Kidney (tissue), 14 donors: ENCODE measurements around the gene CRIM1. TPM values are rescaled to one million over a fixed set of nuclear protein-coding genes. Genes with fewer than 3 reads are reported as not detected.

ENCODE experiments used
- DNase-seq, 5 donors: peaks; one replicate each; pipeline ENCODE4 v3.0.0-alpha.2; 2013 to 2020
- FAIRE-seq: peaks from 2 replicates; lab custom pipeline; 2012; peaks lifted over from hg19 to GRCh38; lab: Jason Lieb, UNC
- H3K27ac ChIP-seq, 2 donors: one replicate each; pipeline ENCODE4 v1.7.0; 2013; ENCODE audit warnings: low read depth in 2 of 2, low read length in 2 of 2, inconsistent platforms in 1 of 2
- H3K27me3 ChIP-seq: one replicate; pipeline ENCODE4 v1.7.1; 2013; ENCODE audit warnings: low read length, inconsistent platforms; ENCODE audit not compliant: control insufficient read depth, insufficient read depth
- H3K36me3 ChIP-seq, 3 donors: one replicate each; pipeline versions ENCODE4 v1.7.0 to v1.7.1; 2013; ENCODE audit warnings: low read length in 3 of 3, control low read depth in 1 of 3, inconsistent platforms in 1 of 3; ENCODE audit not compliant: insufficient read depth in 3 of 3, control insufficient read depth in 2 of 3
- H3K4me1 ChIP-seq, 3 donors: one replicate each; pipeline versions ENCODE4 v1.7.0 to v1.7.1; 2013; ENCODE audit warnings: low read length in 3 of 3, inconsistent platforms in 1 of 3, low read depth in 1 of 3; ENCODE audit not compliant: control insufficient read depth in 2 of 3, insufficient read depth in 2 of 3
- H3K4me3 ChIP-seq, 3 donors: one replicate each; pipeline versions ENCODE4 v1.7.0 to v1.8.1; 2013; ENCODE audit warnings: low read length in 3 of 3, control low read depth in 1 of 3, inconsistent platforms in 1 of 3
- H3K9ac ChIP-seq, 3 donors: one replicate each; pipeline versions ENCODE4 v1.7.0 to v1.7.1; 2013; ENCODE audit warnings: low read length in 3 of 3, control low read depth in 1 of 3, inconsistent platforms in 1 of 3
- H3K9me3 ChIP-seq, 3 donors: one replicate each; pipeline versions ENCODE4 v1.7.0 to v1.7.1; 2013; ENCODE audit warnings: low read length in 3 of 3, control low read depth in 1 of 3, inconsistent platforms in 1 of 3; ENCODE audit not compliant: control insufficient read depth in 2 of 3, insufficient read depth in 1 of 3
- CTCF ChIP-seq: IDR thresholded peaks from 3 replicates; pipeline ENCODE4 v1.5.1; 2012; ENCODE audit warnings: mild to moderate bottlenecking, moderate library complexity, borderline replicate concordance; ENCODE audit not compliant: insufficient read depth; ENCODE audit errors: extremely low read depth
- intact Hi-C: fragments of 100-400 bp; cut with DNase I; formaldehyde crosslinking; loops from one replicate; pipeline ENCODE4 v1.11.1; 2022
- polyA plus RNA-seq: library from polyadenylated mRNA; stranded (reverse); fragments of 350-450 nt; fragmentation: Illumina TruSeq; extraction: RNeasy Lipid Tissue Mini Kit (QIAGEN cat#74804); gene quantifications from one replicate; pipeline ENCODE4 v1.2.3, GENCODE V29; 2014; ENCODE audit warnings: low read depth, low replicate concordance; ENCODE audit not compliant: insufficient read depth
- total RNA-seq: library from RNA; stranded (reverse); fragmentation: NEBNext Ultra II Directional; extraction: Animal tissue kit (Norgen Biotek cat#: 25700); gene quantifications from one replicate; pipeline ENCODE4 v1.2.1, GENCODE V29; 2021
- donor health status: control.
- donor health status: control.
- donor health status: control.
- donor health status: control.
- donor health status: control.
- donor health status: DM: yes; HTN: yes; CAD: no.
- donor health status: Normal renal cell carcinoma (clear cell type).

The CRIM1 gene
- total and polyA plus RNA-seq, 2 donors from 2014 or later = 47.2 to 154 TPM

GRCh38 chr2:36515538-36515937 is 160.0 kb downstream of the CRIM1 start:
- TF ChIP-seq CTCF = no peak
- DNase-seq (no peak), FAIRE-seq (no peak)
- intact Hi-C loops = no loop called here
- Histone ChIP-seq H3K4me3 (no peak overlapping the region), H3K4me1 (no peaks in the 10 kb centered on the region), H3K9ac (no peak overlapping the region), H3K36me3 (peaks cover 6 to 64% (median 46%) of the 10 kb centered on the region in 3 donors), H3K9me3 (no peaks in the 10 kb centered on the region), H3K27me3 (no peaks in the 10 kb centered on the region), H3K27ac (no peak overlapping the region)

- intact Hi-C loops = no loop called here
- Histone ChIP-seq H3K9me3 (no peaks in the 10 kb centered on the region), H3K9ac (no peak overlapping the region), H3K27me3 (no peaks in the 10 kb centered on the region), H3K27ac (no peak overlapping the region), H3K36me3 (peaks cover 6 to 70% (median 48%) of the 10 kb centered on the region in 3 donors), H3K4me3 (no peak overlapping the region), H3K4me1 (no peaks in the 10 kb centered on the region)
- TF ChIP-seq CTCF = no peak
- DNase-seq (no peak), FAIRE-seq (no peak)
Measured at GRCh38 chr2:36516136-36516870, 160.7 kb downstream of the CRIM1 start.

GRCh38 chr2:36520431-36520830 is 164.9 kb downstream of the CRIM1 start:
- Histone ChIP-seq H3K9me3 (no peaks in the 10 kb centered on the region), H3K27me3 (no peaks in the 10 kb centered on the region), H3K27ac (no peak overlapping the region), H3K9ac (no peak overlapping the region), H3K36me3 (peaks cover 3 to 55% (median 43%) of the 10 kb centered on the region in 3 donors), H3K4me3 (no peak overlapping the region), H3K4me1 (no peaks in the 10 kb centered on the region)
- DNase-seq (no peak), FAIRE-seq (no peak)
- intact Hi-C loops = no loop called here
- TF ChIP-seq CTCF = no peak
